Amniotic epithelial cell (primary cell): Measurements from ENCODE around the gene MYO1E.
"Not testable (repeated sequence)": the region's sequence is repeated elsewhere in the genome, so short reads cannot be mapped to it uniquely, and the experiment has no call there.

Experiments
- DNase-seq: peaks from one replicate; pipeline ENCODE4 v3.0.0-alpha.2; 2010; ENCODE audit warnings: low read depth

The MYO1E gene

DNA sequence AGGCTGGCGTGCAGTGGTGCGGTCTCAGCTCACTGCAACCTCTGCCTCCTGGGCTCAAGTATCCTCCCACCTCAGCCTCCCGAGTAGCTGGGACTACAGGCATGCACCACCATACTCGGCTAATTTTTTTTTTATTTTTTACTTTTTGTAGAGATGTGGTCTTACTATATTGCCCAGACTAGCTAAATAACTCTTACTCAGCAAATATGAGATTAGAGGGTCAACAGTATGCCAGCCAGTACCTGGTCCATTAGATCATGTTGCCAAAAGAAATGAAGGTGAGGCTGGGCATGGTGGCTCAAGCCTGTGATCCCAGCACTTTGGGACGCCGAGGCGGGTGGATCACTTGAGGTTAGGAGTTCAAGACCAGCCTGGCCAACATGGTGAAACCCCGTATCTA lies 210.6 kb downstream of the MYO1E start:
- DNase-seq: not testable (repeated sequence)

DNA sequence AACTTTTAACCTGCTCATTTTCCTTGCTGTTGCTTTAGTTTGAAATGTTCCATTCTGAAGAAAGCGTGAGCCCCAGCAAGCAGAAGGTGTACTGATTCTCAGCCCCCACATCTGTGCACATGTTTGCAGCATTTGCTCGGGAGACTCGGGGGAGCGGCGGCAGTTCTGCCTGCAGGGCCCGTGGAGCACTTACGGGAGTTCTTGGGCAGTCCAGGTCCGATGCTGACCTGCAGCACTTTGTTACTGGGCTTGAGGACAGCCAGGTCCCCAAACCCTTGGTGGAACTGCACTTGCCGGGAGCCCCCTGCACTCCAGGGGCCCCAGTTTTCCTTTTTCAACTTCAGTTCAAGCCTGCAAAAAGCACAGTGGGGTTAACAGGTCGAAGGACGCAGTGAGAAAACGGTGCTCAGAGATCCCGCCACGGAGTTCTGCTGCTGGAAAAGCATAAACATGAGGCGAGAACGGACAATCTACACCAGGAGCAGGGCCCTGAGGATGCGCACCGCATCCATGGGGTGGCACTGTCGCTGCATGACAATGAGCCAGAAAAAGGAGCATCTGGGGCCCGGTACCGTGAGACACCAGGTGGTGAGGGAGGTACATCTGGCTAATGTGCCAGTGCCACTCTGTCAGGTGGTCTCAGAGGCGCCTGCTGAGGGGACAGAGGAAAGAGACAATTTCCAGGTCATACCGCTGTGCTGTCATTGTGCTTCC lies 211.6 kb downstream of the MYO1E start:
- DNase-seq: no peak

- DNase-seq: no peak
Observed at GRCh38 chr15:59159210-59159609, 213.5 kb downstream of the MYO1E start.

- no peak for DNase-seq
Observed at GRCh38 chr15:59158701-59159034, 214.0 kb downstream of the MYO1E start.

DNA sequence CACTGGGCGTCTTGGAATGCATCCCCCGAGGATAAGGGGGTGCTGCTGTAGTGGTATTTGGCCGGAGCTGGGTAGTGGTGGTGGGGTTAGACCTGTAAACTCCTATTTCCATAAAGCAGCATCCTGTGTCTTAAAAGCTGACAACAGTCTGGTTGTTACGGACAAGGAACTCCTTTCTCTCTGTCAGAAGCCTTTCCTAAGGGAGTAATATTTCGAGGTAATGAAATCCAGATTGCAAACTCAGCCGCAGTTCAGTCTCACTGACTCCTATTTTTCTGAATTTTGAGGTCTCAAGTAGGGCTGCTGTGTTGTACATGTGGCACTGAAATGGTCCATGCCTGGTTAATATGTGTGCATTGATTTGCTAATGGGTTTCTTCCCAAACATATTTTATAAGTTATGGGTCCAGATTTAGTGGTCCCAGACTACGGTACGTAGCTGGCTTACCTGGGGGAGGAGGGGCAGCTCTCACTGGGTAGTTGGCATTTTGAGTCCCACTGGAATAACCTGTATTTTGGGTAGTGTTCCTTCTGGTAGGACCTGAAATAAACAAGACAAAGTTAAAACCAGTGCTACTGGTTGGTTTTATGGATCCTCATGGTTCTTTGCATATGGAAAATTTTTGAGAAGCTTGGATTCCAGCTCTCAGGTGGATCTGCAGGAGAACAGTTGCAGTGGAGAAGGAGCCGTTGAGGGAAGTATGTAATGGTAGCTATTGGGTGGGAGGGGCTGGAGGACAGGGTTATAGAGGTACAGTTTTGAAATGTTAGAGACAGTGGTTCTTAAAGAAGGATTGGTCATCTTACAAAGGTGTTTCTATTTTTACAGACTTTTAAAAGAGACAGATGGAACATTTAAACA lies 214.6 kb downstream of the MYO1E start:
- no peak for DNase-seq

GRCh38 chr15:59157396-59157795 lies 215.3 kb downstream of the MYO1E start:
- DNase-seq: no peak

- DNase-seq: no peak
Observed at GRCh38 chr15:59155431-59155830, 217.2 kb downstream of the MYO1E start.

GRCh38 chr15:59154243-59154642 lies 218.4 kb downstream of the MYO1E start:
- peak; percentile 15 for DNase-seq

- no peak for DNase-seq
Observed at GRCh38 chr15:59153466-59153865, 219.2 kb downstream of the MYO1E start.

GRCh38 chr15:59152694-59153450 lies 219.8 kb downstream of the MYO1E start:
- DNase-seq: no peak

- no peak for DNase-seq
Observed at GRCh38 chr15:59150185-59150584, 222.5 kb downstream of the MYO1E start.

- peak; percentile 42 for DNase-seq
Observed at GRCh38 chr15:59148153-59148833, 224.4 kb downstream of the MYO1E start.

DNA sequence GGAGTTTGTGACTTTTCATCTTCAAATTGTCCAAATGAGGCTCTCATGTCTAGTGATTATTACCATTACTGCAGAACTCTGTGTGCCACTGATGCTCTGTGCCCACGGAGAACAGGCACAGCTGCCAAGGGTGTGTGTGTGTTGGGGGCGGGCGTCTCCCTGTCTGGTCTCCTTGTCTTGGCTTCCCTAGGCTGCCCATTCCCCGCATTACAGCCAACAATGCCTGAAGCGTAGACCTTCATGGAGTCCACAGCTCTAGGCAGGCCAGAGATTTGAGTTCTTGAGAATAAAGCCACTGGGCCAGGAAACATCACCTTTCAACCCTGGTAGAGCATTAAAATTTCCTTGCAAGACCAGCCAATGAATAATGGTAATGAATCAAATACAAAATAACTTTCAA lies 225.0 kb downstream of the MYO1E start:
- DNase-seq: no peak

GRCh38 chr15:59144594-59144993 lies 228.1 kb downstream of the MYO1E start:
- DNase-seq: not testable (repeated sequence)

DNA sequence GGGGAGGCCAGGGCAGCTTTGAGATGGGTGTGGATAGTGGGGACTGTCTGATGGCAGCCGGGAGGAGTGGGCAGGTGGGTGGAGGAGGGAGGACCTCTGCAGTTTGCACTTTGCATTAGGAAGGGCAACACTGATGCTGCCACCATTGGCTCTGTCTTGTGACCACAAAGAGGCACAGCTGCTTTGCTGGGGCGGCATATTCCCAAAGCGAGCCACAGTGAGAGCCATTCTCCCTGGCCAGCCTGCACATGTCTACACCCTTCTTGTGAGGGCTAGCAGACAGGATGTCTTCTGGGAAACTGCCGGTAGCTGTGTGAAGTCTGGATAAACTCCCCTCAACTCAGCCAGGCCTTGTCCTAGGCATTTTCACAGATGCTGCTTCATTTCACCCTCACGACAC lies 229.4 kb downstream of the MYO1E start:
- DNase-seq: no peak

DNA sequence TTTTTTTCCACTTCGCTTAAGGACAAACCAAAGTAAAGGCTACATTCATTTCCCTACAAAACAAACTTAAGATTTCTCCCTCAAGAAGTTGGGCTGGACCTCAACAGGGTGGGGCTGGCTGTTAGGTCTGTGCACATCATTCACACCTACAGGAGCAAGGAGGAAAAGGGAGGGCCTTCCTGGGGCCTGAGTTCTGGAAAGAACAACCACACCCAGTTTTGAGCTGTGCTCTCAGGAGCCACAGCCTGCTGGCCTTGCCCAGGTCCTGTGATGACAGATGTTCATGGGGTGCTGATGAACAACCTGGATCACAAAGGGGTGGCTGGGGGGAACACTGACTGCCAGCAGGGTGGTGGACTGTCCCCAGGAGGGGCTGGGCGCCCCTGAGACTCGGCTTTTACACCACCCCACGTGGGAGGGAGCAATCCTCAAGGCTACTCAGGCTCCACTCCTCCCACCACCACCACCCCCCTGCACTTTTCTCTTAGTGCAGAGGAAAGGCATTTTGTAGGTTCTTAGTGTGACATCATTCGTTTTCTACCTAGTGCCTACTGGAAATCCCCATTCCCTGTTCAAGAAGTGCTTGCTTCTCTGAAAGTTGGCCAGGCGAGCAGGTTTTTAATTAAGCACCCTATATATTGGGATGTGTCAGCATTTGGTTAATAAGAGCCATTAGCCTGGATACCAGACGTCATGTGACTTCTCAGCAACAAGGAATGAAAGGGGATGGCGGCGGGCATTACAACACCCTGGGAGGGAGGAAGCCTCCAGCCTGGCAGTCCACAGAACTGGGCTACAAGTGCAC lies 232.0 kb downstream of the MYO1E start:
- peak; percentile 63 for DNase-seq

GRCh38 chr15:59138243-59138642 lies 234.4 kb downstream of the MYO1E start:
- peak; percentile 45 for DNase-seq

- DNase-seq: no peak
Observed at GRCh38 chr15:59137566-59137965, 235.1 kb downstream of the MYO1E start.

DNA sequence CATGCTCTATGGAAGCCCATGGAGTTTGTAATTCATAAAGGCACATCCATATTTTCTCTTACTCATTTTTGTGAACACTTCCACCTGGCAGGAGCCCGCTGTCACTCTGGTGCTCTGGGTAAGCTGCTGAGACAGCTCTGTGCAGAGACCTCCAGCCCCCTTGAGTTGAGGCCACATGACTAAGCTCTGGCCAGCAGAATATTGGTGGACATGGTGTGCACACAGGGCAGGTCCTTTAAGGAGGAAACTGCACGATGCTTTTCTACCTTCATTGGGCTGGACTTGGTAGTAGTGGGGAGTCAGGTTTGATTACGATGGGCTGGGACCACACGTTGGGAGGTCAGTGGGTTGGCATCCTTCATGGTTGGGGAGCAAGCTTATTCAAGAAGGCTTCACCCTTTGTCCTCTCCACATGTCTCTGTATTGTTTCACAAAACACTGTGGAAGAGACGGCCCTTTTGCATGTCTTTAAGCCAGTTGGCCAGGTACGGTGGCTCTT lies 238.7 kb downstream of the MYO1E start:
- DNase-seq: no peak

- DNase-seq: no peak
Observed at GRCh38 chr15:59131969-59132562, 240.6 kb downstream of the MYO1E start.

- DNase-seq: no peak
Observed at GRCh38 chr15:59131456-59131855, 241.2 kb downstream of the MYO1E start.
